Osteocyte (in vitro differentiated cells): ENCODE results near the gene THSD4. TPM values are rescaled to one million over a fixed set of nuclear protein-coding genes. Genes with fewer than 3 reads are reported as not detected.

Experiments
- DNase-seq: peaks from one replicate; pipeline ENCODE4 v3.0.0; 2021; ENCODE audit warnings: mixed read lengths; ENCODE audit not compliant: unreplicated experiment; ENCODE audit errors: extremely low spot score
- H3K27ac Mint-ChIP-seq: one replicate; pipeline ENCODE4 v1.8.0; 2021; ENCODE audit warnings: mild to moderate bottlenecking, mixed read lengths; ENCODE audit not compliant: unreplicated experiment
- H3K27me3 Mint-ChIP-seq: one replicate; pipeline ENCODE4 v1.8.0; 2021; ENCODE audit warnings: mixed read lengths; ENCODE audit not compliant: unreplicated experiment
- H3K36me3 Mint-ChIP-seq: one replicate; pipeline ENCODE4 v1.8.0; 2021; ENCODE audit warnings: mixed read lengths; ENCODE audit not compliant: unreplicated experiment
- H3K4me1 Mint-ChIP-seq: one replicate; pipeline ENCODE4 v1.8.0; 2021; ENCODE audit warnings: mixed read lengths; ENCODE audit not compliant: unreplicated experiment
- H3K4me3 Mint-ChIP-seq: one replicate; pipeline ENCODE4 v1.8.0; 2021; ENCODE audit warnings: mild to moderate bottlenecking, moderate library complexity, mixed read lengths; ENCODE audit not compliant: unreplicated experiment
- H3K9me3 Mint-ChIP-seq: one replicate; pipeline ENCODE4 v1.8.0; 2021; ENCODE audit warnings: mixed read lengths; ENCODE audit not compliant: unreplicated experiment
- CTCF ChIP-seq: fragments of 200-600 bp; sonication (generic); IDR thresholded peaks from 2 replicates; pipeline ENCODE4 v1.5.0; 2021; ENCODE audit warnings: antibody characterized with exemption, mild to moderate bottlenecking, moderate library complexity
- total RNA-seq: library from RNA; stranded (reverse); gene quantifications from 2 replicates; pipeline ENCODE4 v1.2.1, GENCODE V29; 2021

Gene THSD4
- total RNA-seq, 1 donor from 2014 or later: 5.7 TPM

DNA sequence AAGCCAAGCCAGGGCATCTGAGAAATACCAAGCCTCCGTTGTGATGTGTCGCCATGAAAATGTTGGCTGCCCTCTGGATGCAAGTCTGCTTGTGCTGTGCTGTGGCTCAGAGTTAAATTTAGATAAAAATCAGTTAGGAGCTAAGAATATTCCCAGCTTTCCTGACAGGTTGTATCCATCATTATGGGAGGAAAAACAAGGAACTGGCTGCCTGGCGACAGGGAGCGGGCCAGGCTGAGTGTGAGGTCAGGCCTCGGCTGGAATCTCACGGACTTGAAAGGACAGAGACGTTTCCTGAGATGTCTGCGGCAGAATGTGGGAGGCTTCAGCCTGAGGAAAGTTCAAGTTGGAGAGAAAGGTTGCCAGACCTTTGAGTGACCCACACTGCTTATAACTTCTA, 213.8 kb downstream of the THSD4 start:
- H3K4me3 Mint-ChIP-seq: no peak overlapping the region
- no peaks in the 10 kb centered on the region for H3K36me3 Mint-ChIP-seq
- no peaks in the 10 kb centered on the region for H3K9me3 Mint-ChIP-seq
- no peaks in the 10 kb centered on the region for H3K27me3 Mint-ChIP-seq
- TF ChIP-seq CTCF: no peak
- H3K4me1 Mint-ChIP-seq: peaks cover 44% of the 10 kb centered on the region
- DNase-seq: no peak
- no peak overlapping the region for H3K27ac Mint-ChIP-seq

DNA sequence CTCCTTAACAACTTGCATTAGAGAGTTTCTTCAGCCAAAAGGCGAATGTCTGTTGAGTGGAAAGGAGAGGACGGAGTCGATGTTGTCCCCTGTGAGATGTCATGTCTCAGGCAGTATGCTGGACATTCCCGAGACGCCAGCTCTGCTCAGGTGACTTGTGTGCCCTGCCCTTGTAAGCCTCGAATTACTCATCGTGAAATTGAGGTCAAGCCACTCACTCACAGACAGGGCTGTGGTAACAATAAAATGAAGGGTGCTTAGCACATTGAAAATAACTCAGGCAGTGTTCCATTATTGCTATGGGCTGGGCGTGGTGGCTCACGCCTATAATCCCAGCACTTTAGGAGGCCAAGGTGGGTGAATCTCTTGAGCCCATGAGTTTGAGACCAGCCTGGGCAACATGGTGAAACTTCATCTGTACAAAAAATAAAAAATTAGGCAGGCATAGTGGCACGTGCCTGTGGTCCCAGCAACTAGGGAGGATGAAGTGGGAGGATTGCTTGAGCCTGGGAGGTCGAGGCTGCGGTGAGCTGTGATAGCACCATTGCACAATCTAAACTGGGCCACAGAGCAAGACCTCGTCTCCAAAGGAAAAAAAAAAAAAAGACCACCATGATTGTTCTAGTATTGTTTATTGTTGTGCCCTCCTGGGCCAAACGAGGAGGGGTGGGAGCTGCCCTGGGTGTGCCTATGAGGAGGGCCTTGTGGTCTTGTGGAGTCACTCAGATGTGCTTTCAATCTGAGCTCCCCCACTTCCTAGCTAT, 214.4 kb downstream of the THSD4 start:
- no peak for TF ChIP-seq CTCF
- Mint-ChIP-seq H3K4me1 (peaks cover 50% of the 10 kb centered on the region), H3K36me3 (no peaks in the 10 kb centered on the region), H3K27me3 (no peaks in the 10 kb centered on the region), H3K9me3 (no peaks in the 10 kb centered on the region), H3K27ac (no peak overlapping the region), H3K4me3 (no peak overlapping the region)
- no peak for DNase-seq

GRCh38 chr15:71330638-71331162, 215.4 kb downstream of the THSD4 start:
- H3K4me3 Mint-ChIP-seq: no peak overlapping the region
- no peaks in the 10 kb centered on the region for H3K9me3 Mint-ChIP-seq
- H3K4me1 Mint-ChIP-seq: peaks cover 49% of the 10 kb centered on the region
- DNase-seq: no peak
- no peak for TF ChIP-seq CTCF
- no peaks in the 10 kb centered on the region for H3K27me3 Mint-ChIP-seq
- H3K27ac Mint-ChIP-seq: no peak overlapping the region
- H3K36me3 Mint-ChIP-seq: no peaks in the 10 kb centered on the region

DNA sequence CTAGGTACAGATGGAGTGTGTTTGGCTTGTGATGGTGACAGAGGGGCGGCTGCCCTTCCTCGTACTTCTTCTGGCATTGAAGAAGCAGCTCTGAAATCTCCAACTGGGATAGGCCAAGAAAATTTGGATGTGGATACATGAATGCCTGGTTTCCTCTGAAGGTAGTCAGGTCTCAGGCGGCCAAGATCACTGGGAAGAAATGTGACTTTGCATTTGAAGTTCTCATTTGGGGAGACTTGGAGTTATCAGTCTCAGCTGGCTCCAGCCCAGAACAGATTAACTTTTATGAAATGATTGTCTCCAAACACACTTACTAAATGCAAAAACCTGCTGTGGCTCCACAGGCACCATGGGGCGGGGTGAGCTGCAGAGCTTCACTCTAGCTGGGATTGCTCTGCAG, 215.9 kb downstream of the THSD4 start:
- DNase-seq: no peak
- Mint-ChIP-seq H3K27ac (no peak overlapping the region), H3K27me3 (no peaks in the 10 kb centered on the region), H3K9me3 (no peaks in the 10 kb centered on the region), H3K4me1 (peaks cover 49% of the 10 kb centered on the region), H3K4me3 (no peak overlapping the region), H3K36me3 (no peaks in the 10 kb centered on the region)
- TF ChIP-seq CTCF: no peak

DNA sequence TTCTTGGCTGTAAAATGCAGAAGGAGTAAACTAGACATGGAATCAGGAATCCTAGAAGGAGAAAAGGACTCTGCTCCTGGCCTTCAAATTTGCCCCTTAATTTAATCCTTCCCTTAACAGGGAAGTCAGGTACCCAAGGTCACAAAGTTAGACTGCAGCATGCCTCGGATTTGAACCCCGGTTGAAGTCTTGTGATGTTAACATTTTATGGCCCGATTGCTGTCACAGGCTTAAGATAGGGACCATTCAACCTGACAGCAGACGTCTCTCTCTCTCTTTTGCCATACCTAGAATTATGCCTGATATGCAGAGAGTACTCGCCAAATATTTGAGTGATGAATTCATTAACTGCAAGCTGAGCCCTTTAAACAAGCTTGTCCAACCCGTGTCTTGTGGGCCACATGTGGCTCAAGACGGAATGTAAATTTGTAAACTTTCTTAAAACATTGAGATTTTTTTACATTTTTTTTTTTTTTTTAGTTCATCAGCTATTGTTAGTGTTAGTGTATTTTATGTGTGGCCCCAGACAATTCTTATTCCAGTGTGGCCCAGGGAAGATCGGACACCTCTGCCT, 217.2 kb downstream of the THSD4 start:
- no peak for TF ChIP-seq CTCF
- DNase-seq: no peak
- Mint-ChIP-seq H3K9me3 (no peaks in the 10 kb centered on the region), H3K27me3 (no peaks in the 10 kb centered on the region), H3K27ac (no peak overlapping the region), H3K4me1 (peaks cover 46% of the 10 kb centered on the region), H3K4me3 (no peak overlapping the region), H3K36me3 (no peaks in the 10 kb centered on the region)
